Endothelial cell (in vitro differentiated cells): Measurements from ENCODE around the gene RSPRY1. TPM values are rescaled to one million over a fixed set of nuclear protein-coding genes. Genes with fewer than 3 reads are reported as not detected.

Experiments used
- DNase-seq: peaks from one replicate; pipeline ENCODE4 v3.0.0; 2021; ENCODE audit warnings: low spot score
- H3K27ac Mint-ChIP-seq: one replicate; pipeline ENCODE4 v1.8.0; 2021; ENCODE audit warnings: mixed read lengths, inconsistent platforms; ENCODE audit not compliant: unreplicated experiment
- H3K27me3 Mint-ChIP-seq: one replicate; pipeline ENCODE4 v1.8.0; 2021; ENCODE audit warnings: mild to moderate bottlenecking, moderate library complexity, mixed read lengths, inconsistent platforms; ENCODE audit not compliant: unreplicated experiment
- H3K36me3 Mint-ChIP-seq: one replicate; pipeline ENCODE4 v1.8.0; 2021; ENCODE audit warnings: mild to moderate bottlenecking, low read depth, mixed read lengths, inconsistent platforms; ENCODE audit not compliant: unreplicated experiment
- H3K4me1 Mint-ChIP-seq: one replicate; pipeline ENCODE4 v1.8.0; 2021; ENCODE audit warnings: mild to moderate bottlenecking, mixed read lengths, inconsistent platforms; ENCODE audit not compliant: unreplicated experiment
- H3K4me3 Mint-ChIP-seq: one replicate; pipeline ENCODE4 v1.8.0; 2021; ENCODE audit warnings: mild to moderate bottlenecking, mixed read lengths, inconsistent platforms; ENCODE audit not compliant: unreplicated experiment
- H3K9me3 Mint-ChIP-seq: one replicate; pipeline ENCODE4 v1.8.0; 2021; ENCODE audit warnings: mixed read lengths, inconsistent platforms; ENCODE audit not compliant: unreplicated experiment
- total RNA-seq: library from RNA; stranded (reverse); fragmentation: NEBNext Ultra II Directional; extraction: Animal tissue kit (Norgen Biotek cat#: 25700); gene quantifications from one replicate; pipeline ENCODE4 v1.2.1, GENCODE V29; 2021; ENCODE audit not compliant: unreplicated experiment
- TF ChIP-seq, protein P1 (sequence below): fragments of 200-600 bp; sonication (generic); IDR thresholded peaks from one replicate; pipeline ENCODE4 v1.5.0; 2021; ENCODE audit warnings: antibody characterized with exemption; ENCODE audit not compliant: unreplicated experiment

The RSPRY1 gene
- total RNA-seq, 1 donor from 2014 or later: 63.0 TPM

DNA sequence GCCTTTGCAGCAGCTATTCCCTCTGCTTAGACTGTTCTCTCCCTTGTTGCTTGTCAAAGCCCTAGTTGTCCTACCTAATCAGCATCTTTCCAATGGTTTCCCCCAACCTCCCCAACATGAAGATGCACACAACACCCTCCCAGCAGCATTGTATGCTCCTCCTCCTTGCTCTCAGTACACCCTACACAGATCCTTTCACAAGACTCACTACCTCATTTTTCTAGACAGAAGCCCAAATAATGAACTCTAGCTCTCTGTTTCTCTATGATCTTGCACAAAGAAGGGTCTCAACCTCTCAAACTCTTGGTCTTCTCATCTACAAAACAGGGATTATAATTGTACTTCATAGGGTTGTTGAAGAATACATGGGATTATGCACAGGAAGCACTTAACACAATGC, 19.7 kb upstream of the RSPRY1 start:
- Mint-ChIP-seq H3K4me3 (peak overlapping the region; percentile 63), H3K9me3 (no peaks in the 10 kb centered on the region), H3K4me1 (peaks cover 21% of the 10 kb centered on the region), H3K27me3 (no peaks in the 10 kb centered on the region), H3K36me3 (peaks cover 24% of the 10 kb centered on the region), H3K27ac (peak overlapping the region; percentile 48)
- TF ChIP-seq, protein P1, sequence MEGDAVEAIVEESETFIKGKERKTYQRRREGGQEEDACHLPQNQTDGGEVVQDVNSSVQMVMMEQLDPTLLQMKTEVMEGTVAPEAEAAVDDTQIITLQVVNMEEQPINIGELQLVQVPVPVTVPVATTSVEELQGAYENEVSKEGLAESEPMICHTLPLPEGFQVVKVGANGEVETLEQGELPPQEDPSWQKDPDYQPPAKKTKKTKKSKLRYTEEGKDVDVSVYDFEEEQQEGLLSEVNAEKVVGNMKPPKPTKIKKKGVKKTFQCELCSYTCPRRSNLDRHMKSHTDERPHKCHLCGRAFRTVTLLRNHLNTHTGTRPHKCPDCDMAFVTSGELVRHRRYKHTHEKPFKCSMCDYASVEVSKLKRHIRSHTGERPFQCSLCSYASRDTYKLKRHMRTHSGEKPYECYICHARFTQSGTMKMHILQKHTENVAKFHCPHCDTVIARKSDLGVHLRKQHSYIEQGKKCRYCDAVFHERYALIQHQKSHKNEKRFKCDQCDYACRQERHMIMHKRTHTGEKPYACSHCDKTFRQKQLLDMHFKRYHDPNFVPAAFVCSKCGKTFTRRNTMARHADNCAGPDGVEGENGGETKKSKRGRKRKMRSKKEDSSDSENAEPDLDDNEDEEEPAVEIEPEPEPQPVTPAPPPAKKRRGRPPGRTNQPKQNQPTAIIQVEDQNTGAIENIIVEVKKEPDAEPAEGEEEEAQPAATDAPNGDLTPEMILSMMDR: no peak
- DNase-seq: no peak

GRCh38 chr16:57166951-57167350, 19.2 kb upstream of the RSPRY1 start:
- Mint-ChIP-seq H3K36me3 (peaks cover 27% of the 10 kb centered on the region), H3K27me3 (no peaks in the 10 kb centered on the region), H3K4me1 (peaks cover 21% of the 10 kb centered on the region), H3K9me3 (no peaks in the 10 kb centered on the region), H3K27ac (no peak overlapping the region), H3K4me3 (no peak overlapping the region)
- TF ChIP-seq, protein P1: no peak
- no peak for DNase-seq

DNA sequence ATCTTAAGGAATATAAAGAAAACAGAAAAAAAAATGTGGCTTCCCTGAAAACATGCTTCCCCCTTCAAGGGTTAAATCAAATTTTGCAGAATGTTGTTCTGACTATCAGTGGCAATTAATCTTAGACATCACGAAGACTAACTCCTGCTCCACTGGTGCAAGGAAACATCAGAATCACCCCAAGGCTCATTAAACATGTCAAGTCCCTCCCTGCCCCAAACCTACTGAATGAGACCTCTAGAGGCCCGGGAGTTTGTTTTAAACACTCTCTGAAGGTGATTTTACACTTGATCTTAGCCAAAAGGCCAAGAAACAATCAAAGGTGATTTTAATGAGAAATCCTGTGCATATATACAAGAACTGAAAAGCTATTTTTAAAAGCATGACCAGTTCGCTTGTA, 18.6 kb upstream of the RSPRY1 start:
- Mint-ChIP-seq H3K4me3 (no peak overlapping the region), H3K36me3 (peaks cover 31% of the 10 kb centered on the region), H3K27ac (no peak overlapping the region), H3K4me1 (peaks cover 21% of the 10 kb centered on the region), H3K9me3 (no peaks in the 10 kb centered on the region), H3K27me3 (no peaks in the 10 kb centered on the region)
- TF ChIP-seq, protein P1: no peak
- no peak for DNase-seq

- Mint-ChIP-seq H3K36me3 (peaks cover 33% of the 10 kb centered on the region), H3K27ac (no peak overlapping the region), H3K4me1 (peaks cover 21% of the 10 kb centered on the region), H3K9me3 (no peaks in the 10 kb centered on the region), H3K27me3 (no peaks in the 10 kb centered on the region), H3K4me3 (no peak overlapping the region)
- DNase-seq: no peak
- TF ChIP-seq, protein P1: no peak
These were observed 18.2 kb upstream of the RSPRY1 start for GRCh38 chr16:57167953-57168352.

GRCh38 chr16:57169327-57169726, 16.8 kb upstream of the RSPRY1 start:
- DNase-seq: no peak
- Mint-ChIP-seq H3K27ac (no peak overlapping the region), H3K4me1 (peaks cover 21% of the 10 kb centered on the region), H3K36me3 (peaks cover 25% of the 10 kb centered on the region), H3K27me3 (no peaks in the 10 kb centered on the region), H3K9me3 (no peaks in the 10 kb centered on the region), H3K4me3 (no peak overlapping the region)
- TF ChIP-seq, protein P1: no peak
